SW 1271 (cell line): Measurements from ENCODE around the gene RNF113B.

Experiments
- DNase-seq, 2 experiments: peaks; one replicate each; lab custom pipeline; 2025; lab: John Stamatoyannopoulos, UW

RNF113B gene

DNA sequence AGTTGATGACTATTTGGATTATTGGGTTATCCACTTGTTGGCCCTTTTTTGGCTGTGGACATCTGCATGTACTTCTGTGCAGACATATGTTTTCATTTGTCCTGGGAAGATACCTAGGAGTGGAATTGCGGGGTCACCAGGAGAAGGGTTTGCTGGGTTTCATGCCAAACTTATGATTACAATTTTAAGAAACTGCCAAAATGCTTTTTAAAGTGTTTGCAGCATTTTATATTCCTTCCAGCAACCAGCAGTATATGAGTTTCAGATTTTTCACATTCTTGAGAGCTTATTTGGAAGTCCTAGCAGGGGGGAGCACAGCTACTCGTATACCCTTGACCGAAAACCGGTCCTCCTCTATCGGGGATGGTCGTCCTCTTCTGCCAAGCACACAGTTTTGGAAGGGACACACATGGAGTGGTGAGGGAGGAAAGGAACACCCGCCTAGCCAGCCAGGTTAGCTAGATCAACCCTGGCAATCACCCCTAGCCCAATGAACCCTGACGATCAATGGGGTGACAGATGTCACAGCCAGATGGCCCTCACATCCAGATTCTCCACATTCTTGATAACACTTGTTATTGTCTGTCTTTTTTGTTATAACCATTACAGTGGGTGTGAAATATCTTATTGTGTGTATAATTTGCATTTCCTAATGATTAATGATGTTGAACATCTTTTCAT is 26.7 kb upstream of the RNF113B start:
- no peak for DNase-seq

DNA sequence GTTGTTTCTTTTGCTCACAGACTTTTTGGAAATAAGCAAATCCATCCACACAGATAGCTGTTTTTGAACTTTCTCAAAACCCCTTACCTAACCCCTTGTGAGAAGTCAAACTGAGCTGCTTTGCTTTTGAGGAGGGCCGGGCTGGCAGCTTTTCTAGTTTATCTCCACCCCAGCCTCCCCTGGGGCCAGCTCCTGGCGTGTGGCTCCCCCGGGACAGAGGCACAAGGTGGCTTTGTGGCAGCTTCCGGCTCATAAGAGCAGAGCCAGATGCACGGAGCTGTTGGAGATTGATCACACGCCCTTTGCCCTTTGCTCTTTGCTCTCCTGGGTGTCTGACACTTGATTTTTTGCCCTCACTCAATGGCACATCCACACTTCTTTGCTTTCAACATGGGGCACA is 24.9 kb upstream of the RNF113B start:
- no peak for DNase-seq

DNA sequence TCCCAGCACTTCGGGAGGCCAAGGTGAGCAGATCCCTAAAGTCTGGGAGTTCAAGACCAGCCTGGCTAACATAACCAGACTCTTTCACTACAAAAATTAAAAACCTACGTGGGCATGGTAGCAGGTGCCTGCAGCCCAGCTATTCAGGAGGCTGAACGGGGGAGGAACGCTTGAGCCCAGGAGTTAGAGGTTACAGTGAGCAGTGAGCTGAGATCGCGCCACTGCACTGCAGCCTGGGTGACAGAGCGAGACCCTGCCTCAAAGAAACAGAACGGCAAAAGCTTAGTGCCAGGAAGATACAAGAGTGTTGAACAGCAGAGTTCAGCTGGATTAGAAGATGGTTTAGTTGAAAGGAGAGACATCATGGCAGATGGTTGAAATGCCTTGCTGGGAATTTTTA is 24.1 kb upstream of the RNF113B start:
- no peak for DNase-seq

DNA sequence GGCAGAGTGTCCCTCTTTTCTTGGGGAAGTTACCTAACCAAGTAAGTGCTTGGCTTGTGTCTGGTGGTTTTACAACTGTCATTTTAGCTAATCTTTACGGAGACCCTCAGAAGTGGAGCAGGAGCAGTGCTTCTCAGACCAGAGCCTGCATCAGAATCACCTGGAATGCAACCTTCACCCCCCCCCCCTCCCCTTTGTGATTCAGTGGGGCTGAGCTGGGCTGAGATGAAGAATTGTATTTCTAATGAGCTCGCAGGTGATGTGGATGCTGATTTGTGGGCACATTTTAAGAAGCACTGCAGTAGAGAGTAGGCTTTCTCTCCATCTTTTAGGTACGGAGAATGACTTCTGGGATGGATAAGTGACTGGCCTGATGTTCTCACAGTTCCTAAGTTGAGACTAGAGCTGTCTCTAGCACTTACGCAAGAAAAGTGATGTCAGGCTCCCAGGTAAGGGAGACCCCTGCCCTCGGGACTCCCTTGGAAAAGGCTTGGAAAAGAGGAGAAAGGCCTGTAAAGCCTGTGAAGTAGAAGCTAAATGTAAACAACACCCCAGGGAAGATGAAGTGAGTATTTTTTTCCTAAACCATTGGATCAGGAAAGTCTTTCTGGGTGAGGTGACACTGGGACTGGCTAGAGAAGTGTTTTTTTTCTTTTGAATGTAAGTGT is 23.3 kb upstream of the RNF113B start:
- DNase-seq: no peak

DNA sequence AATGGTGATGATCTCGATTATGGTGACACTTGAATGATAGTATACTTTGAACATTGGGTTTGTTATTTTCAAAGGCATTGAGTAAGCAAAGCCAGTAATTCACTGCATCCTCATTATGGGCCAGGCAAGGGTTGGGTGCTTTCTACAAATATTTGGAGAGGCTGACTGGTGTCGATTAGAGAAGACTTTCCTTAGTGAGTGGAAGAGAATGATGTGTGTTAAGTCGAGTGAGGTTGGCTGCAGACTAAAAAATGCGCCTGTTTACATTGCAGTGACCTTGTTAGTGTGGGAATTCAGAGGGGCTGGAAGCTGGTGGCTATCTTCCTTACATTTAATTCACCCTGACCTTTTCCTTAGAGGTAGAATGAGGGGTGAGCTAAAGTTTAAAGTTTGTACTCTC is 22.4 kb upstream of the RNF113B start:
- no peak for DNase-seq

DNA sequence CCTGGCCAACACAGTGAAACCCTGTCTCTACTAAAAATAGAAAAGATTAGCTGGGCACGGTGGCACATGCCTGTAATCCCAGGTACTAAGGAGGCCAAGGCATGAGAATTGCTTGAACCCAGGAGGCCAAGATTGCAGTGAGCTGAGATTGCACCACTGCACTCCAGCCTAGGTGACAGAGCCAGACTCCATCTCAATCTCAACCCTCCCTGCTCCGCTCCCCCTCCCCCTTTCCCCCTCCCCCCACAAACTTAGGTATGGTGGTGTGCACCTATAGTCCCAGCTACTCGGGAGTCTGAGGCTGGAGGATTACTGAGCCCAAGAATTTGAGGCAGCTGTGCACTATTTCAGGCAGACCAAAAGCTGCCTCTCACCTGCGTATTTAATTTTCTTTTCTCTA is 21.6 kb upstream of the RNF113B start:
- DNase-seq: no peak

DNA sequence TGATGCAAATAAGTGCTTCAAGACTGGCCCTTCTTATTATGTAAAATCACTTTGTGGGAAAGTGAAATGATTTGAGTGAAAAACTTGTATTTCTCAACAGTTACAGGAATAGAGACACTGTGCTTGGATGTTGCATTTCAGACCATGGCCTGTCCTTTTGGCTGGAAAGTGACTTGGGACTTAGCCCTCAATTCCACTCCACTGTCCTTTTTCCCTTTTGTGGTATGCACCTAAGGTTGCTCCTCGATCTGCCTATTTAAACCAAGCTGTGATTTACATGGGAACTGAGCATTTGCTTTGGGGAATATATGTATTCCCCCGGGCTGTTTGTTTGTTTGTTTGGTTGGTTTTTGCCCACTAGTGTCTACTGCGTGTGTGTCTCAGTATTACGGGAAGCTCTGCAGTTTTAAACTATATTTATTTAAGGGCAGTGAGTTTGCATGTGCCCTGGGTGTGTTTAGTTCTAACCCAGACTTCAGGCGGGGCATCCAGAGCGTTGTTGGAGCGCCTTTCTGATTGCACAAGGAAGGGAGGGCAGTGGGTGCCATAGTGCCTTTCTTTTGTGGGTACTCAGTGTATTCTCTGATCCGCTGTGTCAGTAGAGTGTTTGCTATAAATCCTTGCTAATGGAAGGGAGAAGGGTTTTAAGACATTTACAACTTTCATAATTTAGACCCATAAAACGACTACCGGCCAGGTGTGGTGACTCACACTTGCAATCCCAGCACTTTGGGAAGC is 18.2 kb upstream of the RNF113B start:
- no peak for DNase-seq

DNA sequence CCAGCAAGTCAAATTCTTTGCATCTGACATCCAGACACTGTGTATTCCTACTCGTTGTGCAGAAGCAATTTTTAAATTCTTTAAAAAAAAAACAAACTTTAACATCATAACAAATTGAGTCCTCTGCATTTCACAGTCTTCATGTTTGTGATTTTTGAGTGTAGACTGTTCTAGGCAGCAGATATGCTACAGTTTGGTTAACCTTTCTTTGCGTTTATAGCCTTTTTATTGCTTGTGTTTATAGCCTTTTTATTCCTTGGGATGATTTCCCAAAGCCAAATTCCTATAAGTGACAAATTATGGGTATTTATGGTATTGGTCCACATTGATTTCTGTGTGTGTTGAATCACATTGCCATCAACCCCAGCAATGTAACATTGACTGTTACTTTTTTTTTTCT is 14.9 kb upstream of the RNF113B start:
- no peak for DNase-seq

DNA sequence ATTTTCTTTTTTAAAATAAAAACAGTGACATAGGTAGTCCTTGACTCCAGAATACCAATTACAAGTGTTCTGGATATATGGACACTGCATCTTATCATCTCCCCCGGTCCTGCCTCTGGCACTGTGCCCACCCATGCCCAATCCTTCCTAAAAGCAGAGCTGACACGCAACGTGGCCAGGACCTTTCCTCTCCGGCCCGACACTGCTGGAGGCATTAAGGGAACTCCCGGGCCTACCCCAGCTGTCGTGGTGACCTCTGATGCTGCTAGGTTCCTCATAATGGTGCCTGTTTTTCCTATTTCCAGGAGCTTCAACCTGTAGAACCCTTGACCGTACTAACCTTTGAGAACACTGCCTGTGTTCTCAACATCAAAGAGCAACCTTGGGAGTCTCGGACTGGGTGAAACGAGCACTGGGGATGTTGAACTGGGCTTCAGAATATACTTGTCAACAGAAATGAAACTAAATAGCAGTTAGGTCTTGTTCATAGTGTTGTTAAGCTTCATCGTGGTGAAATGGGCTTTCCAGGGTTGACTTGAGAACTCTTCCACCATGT is 13.9 kb upstream of the RNF113B start:
- no peak for DNase-seq

DNA sequence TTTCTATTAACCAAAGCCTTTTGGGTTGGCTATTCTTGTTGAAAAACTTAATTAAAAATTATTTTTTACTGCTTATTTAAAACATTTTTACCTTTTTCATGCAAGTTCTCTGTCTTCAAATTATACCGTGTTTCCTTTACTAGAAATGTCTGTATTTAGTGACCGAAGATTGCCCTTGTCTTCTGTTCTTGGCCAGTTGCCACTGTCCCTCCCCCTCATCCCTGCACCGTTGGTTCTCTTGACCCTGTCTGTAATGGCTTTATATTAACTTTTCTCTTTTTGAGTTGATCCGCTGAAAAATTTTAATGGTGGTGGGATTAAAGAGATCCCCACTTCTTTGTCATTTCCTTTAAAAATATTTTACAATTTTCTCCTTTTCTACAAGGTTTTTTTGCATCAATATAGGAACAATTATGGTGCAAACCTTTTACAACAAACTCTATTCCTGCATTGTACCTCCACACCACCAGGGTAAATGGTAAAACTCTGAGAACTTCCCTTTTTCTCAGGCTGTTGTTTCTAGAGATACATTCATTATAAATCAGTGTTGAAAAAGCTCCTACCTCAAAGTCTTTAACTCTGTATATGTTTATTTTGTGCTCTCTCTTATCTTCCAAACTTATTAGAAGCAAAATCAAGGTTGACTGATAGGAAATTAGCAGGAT is 12.9 kb upstream of the RNF113B start:
- DNase-seq: no peak

DNA sequence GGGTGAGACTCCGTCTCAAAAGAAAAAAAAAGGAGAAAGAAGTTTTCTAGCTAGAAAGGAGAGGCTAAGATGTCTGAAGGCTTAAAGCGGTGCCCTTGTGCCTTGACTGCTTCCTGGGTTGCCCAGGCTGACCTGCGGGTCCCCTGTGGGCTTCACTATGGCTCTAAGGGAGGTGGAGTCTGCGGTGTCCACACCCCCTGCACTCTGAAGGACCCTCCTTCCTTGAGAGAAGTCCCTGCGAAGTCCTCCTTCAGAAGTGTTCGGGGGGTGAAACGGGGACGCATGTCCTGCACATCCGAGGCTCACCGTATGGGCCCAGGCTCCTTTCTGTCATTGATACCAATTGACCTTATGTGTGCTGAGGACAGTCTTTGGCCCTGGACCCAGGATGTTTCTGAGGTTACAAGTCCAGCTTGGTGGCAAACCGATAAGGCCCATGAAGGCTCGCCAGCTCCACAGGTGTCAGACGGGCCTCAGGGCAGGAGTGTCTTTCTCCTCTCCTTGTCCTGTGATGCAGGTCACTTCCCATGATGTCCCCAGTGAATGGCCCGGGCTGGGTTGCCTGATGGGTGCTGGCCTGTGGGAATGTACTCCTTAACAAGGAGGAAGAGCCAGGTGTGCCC is 11.6 kb upstream of the RNF113B start:
- DNase-seq: no peak

DNA sequence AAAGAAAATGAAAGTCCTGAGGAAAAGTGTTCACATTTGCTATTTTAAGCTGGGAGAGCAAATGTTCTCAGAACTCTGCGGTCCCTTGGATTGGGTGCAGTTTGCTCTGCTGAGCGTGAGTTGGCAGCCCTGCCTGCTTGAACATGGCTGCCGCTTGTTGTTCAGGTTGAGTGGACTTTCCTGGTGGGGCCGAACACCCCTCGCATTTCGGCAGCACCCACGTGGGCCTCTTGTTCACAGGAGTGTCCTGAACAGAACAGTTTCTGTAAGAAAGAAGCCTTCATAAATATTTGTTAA is 10.8 kb upstream of the RNF113B start:
- DNase-seq: no peak

DNA sequence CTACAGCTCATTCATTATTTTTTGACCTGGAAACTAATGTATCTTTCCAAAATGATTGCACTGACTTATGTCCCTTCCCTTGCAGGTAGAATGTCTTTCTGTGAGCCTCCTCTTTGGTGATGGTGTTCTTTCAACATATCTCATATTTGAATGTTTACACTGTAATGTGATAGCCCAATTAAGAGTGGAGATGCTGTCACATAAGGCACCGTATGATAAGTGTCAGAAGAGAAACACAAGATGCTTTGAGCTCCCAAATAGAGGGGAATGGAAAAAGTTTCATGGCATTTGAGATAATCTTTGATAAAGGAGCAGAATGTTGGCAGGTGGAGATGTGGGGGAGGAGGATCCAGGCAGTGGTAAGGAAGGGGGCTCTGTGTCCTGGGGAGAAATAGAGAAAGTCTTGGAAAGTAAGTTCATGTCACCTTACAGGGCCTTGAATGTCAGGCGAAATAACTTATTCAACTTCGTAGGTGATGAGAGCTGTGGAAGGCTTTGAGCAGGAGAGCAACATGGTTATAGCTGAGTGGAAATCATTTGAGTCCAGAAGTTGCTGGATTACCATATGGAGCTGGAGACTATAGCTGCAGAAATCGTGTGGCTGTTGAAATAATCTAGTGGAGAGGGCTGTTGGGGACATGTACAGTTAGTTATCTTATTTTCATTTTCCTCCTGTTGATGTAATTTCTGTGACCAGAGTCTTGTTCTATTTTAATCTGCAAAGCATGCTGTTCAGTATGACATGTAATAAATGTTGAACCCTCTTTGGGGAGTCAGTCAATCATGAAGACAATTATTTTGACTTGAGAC is 10.3 kb upstream of the RNF113B start:
- DNase-seq: no peak

DNA sequence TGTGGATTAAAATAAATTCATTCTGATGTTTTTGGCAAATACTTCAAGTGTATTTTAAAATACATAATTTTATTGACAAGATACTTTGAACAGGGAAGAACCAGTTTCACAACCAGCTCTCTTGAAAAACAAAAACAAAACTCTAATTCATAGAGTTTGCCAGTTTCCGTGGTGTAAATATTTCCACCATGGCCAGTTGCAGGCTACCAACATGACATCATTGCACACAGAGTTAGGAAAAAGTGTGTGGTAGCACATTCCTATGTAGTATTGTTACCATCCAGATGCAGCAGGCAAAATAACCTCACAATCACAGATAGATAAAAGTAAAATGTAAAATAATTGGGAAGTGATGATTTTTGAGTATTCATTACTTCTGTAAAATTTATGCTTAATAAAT is 7.7 kb upstream of the RNF113B start:
- no peak for DNase-seq

DNA sequence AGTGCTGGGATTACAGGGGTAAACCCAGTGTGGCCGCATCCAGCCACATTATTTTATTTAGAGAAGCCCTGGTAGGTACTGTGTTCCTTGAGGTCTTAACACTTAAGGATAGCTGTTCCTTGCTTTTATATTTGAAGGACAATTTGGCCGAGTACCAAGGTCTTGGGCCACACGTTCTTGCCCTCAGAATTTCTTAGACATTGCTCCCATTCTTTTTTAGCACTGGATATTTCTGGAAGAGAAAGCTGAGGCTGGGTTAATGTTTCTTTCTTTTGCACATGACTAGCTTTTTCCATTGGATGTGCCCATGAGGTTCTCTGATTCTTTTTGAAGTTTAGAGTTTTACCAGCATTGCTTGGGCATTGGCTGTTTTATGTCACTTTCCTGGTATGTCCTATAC is 5.5 kb upstream of the RNF113B start:
- DNase-seq: no peak

DNA sequence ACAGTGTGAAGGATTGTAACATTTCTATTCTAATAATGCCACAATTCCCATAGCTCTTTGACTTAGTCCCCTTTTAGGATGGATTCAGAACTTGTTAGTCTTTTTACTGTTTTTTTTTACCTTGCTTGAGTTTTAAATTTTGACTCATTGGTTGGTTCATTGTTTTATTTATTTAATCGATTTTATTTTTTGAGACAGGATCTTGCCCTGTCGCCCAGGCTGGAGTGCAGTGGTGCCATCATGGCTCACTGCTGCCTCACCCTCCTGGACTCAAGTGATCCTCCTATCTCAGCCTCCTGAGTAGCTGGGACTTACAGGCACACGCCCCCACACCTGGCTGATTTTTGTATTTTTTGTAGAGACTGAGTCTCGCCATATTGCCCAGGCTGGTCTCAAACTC is 5.1 kb upstream of the RNF113B start:
- DNase-seq: no peak

DNA sequence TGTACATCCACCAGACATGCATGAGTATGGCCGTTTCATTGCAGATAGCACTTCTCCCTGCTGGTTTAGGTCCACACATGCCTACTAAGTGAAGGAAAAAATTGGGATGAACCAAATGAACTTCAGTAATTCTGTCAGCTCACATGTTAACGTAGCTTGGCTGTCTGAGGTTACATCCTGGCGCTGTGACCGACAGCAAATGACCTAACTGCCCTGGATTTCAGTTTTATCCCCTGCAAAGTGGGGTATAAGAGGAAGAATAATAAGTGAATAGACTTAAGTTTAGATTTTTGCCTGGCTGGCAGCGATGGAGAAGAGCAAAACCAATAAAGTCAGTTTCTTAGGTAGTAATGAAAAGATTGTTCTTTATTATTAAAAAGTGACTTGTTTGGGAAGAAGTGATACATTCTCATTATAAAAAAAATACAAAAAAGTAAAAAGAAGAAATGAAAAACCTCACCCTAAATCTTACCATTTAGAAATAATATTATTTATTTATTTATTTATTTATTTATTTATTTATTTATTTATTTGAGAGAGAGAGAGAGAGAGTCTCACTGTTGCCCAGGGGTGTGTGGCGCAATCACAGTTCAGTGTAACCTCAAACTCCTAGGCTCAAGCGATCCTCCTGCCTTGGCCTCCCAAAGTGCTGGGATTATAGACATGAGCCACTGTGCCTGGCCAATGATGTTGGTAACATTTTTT is 4.2 kb upstream of the RNF113B start:
- DNase-seq: no peak

DNA sequence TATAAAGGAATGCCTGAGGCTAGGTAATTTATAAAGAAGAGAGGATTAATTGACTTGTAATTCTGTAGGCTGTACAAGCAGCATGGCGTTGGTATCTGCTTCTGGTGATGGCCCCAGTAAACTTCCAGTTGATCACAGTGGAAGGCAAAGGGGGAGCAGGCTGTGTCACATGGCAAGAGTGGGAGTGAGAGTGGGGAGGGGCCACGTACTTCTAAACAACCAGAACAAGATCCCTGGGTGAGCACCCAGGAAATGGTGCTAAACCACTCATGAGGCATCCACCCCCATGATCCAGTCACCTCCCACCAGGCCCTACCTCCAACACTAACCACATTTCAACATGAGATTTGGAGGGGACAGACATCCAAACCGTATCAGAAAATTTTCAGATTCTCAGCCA is 3.0 kb upstream of the RNF113B start:
- DNase-seq: no peak

DNA sequence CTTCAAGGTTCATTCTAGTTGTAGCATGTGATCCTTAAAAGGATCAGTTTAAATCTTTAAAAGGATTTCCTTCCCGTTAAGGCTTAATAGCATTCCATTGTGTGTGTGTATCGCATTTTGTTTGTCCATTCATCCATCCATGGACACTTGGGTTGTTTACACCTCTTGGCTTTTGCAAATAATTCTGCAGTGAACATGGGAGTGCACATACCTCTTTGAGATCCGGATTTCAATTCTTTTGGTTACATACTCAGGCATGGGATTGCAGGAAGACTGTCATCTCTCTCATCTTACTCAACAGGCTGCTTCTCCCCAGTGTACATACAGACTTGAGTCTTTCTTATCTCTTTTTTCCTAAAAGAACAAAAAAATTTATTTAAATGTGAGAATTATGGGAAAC is 1.2 kb downstream of the RNF113B start:
- no peak for DNase-seq

DNA sequence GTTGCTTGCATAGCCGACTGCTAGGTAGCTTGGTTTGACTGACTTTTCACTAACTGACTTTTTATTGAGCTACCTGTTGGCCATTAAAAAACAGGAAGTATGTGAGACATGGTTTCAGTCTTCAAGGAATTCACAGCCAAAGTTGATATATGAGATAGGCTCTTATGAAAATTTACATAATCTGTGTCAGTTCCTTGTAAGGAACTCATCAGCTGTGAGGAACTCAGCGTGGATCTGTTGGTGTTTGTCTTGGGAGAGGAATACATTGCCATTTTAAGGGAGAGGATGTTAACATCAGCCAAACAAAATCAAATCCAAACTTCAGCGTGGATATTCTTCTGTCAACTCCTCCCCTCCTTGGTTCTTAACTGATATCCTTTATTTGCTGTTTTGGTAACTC is 2.0 kb downstream of the RNF113B start:
- no peak for DNase-seq

DNA sequence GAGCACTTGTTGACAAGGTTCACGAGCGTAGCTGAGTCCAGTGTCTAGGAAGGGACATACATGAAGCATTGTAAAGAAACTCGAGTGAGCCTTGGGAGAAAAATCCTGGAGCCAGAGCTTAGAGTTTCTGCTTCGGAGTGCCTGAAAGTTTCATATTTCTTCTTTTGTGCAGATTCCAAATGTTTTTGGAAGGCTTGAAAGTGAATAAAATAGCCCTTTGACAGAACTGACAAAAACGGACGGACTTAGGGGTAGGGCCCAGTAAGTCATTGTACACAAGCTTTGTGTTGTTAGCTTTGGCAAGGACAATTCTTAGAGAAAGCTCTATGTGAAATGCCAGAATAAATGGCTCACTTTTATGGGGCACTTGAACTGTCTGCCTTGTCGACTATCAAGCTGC is 2.8 kb downstream of the RNF113B start:
- DNase-seq: no peak
